ENCODE measurements around the gene CRABP2. TPM values are rescaled to one million over a fixed set of nuclear protein-coding genes. Genes with fewer than 3 reads are reported as not detected.

The CRABP2 gene
- total and polyA plus RNA-seq, 2 donors (not counting 1 experiment from before 2014, with no cell fraction given): 0.89 to 1.2 TPM

- H3K27ac Mint-ChIP-seq: no peak overlapping the region
- peaks cover 0 to 64% (median 33%) of the 10 kb centered on the region in 4 experiments for H3K27me3 ChIP-seq (replicated peaks in 1 of 4; ENCODE audit: control extremely low read depth in 1 of 4, control insufficient read depth in 3 of 4, insufficient read depth in 4 of 4, low read length in 3 of 4)
- no peak overlapping the region for H3K27ac ChIP-seq (ENCODE audit: low read length in 2 of 2)
- peaks cover 16% of the 10 kb centered on the region for H3K4me1 Mint-ChIP-seq
- no peak for DNase-seq
- no peak for TF ChIP-seq EZH2 (IDR thresholded peaks at IDR 0.05; ENCODE audit: borderline replicate concordance, insufficient read depth, low read depth, low read length, poor library complexity, severe bottlenecking)
- TF ChIP-seq CTCF (IDR thresholded peaks at IDR 0.05): no peak
- H3K4me3 Mint-ChIP-seq: no peak overlapping the region
- H3K9me3 Mint-ChIP-seq (ENCODE audit: insufficient read depth): no peaks in the 10 kb centered on the region
- H2AFZ ChIP-seq (ENCODE audit: insufficient read depth, low read depth, low read length, poor library complexity, severe bottlenecking): no peak overlapping the region
- peaks cover 11 to 21% of the 10 kb centered on the region in 2 donors for H3K4me1 ChIP-seq (ENCODE audit: control insufficient read depth in 2 of 2, insufficient read depth in 2 of 2, low read length in 2 of 2)
- no peaks in the 10 kb centered on the region for H4K20me1 ChIP-seq (ENCODE audit: control insufficient read depth, insufficient read depth, low read length, poor library complexity, severe bottlenecking)
- peaks cover 0 to 3% (median 0%) of the 10 kb centered on the region in 3 donors for H3K9me3 ChIP-seq (ENCODE audit: control extremely low read depth in 1 of 3, control insufficient read depth in 2 of 3, insufficient read depth in 1 of 3, low read length in 2 of 3)
- intact Hi-C loops (cut with micrococcal nuclease): loop anchor here (1.0 to 5.0 kb wide), 4 partner anchors 16 to 77 kb away; partner anchors contain the start of gene PRCC
- H3K4me2 ChIP-seq (replicated peaks; ENCODE audit: low read depth, low read length, poor library complexity, severe bottlenecking): peak overlapping the region; percentile 37
- H3K4me3 ChIP-seq (ENCODE audit: control extremely low read depth in 1 of 5, extremely low read depth in 1 of 5, insufficient read depth in 1 of 5, low read depth in 2 of 5, low read length in 4 of 5): no peak overlapping the region
- H3K27me3 Mint-ChIP-seq: peaks cover 49% of the 10 kb centered on the region
- ChIA-PET POLR2A (interaction anchor here (1.4 kb wide), 1 partner anchor 38 kb away, joined by 7 read pairs; the partner anchor contains the start of genes ISG20L2 and METTL25B), CTCF (interaction anchor here (0.6 to 7.0 kb wide), 45 partner anchors 9 to 400 kb away, joined by 3 to 245 read pairs (median 5); partner anchors contain the start of genes CRABP2, HAPLN2, ISG20L2 and METTL25B)
- H3K79me2 ChIP-seq (ENCODE audit: control insufficient read depth, insufficient read depth, low read length): no peaks in the 10 kb centered on the region
- ATAC-seq (ENCODE audit: low read depth): no peak
- no peak overlapping the region for H3K9ac ChIP-seq (ENCODE audit: low read length)
- 37% methylated on average over 9 of the region's 10 CpGs for WGBS (ENCODE audit: insufficient coverage)
- H3K36me3 ChIP-seq (replicated peaks in 1 of 2; ENCODE audit: control extremely low read depth in 1 of 2, control insufficient read depth in 1 of 2, extremely low read depth in 1 of 2, insufficient read depth in 2 of 2, low read length in 1 of 2): no peaks in the 10 kb centered on the region
Measured at GRCh38 chr1:156689953-156690674, 15.3 kb downstream of the CRABP2 start.
